CD4-positive, alpha-beta T cell treated with Interleukin-4 for 1 hour (primary cell): Measurements from ENCODE around the gene LRRC2.
"Not testable (repeated sequence)": the region's sequence is repeated elsewhere in the genome, so short reads cannot be mapped to it uniquely, and the experiment has no call there.

Experiments
- DNase-seq, 2 donors: peaks; one replicate each; pipeline ENCODE4 v3.0.0-alpha.2; 2020 to 2022

The LRRC2 gene

DNA sequence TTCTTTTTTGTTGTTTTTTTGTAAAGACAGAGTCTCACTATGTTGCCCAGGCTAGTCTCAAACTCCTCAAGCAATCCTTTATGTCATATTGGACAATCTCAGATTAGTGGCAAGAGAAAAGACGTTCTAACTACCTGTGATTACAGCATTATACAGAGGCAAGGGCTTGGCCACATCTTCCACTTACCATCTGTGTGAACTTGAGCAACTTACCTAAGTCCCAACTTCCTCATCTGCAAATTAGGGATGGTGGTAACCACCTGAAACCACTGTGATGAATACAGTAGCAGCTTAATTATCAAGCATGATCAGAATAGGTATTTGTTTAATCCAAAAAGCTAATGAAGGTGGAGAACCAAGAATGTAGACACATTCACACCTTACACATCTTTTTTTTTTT lies 16.1 kb downstream of the LRRC2 start:
- no peak for DNase-seq

- DNase-seq = no peak
Observed at GRCh38 chr3:46549408-46549904, 16.6 kb downstream of the LRRC2 start.

DNA sequence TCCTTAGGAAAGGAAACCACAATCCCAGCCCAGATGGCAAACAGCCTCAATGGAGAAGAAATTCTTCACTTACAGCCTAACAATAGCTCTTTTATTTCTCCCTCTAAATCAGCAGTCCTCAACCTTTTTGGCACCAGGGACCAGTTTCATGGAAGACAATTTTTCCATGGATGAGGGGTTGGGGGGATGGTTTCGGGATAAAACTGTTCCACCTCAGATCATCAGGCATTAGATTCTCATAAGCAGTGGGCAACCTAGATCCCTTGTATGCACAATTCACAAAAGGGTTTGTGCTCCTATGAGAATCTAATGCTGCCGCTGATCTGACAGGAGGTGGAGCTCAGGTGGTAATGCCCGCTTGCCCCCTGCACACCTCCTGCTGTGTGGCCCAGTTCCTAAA lies 17.5 kb downstream of the LRRC2 start:
- not testable (repeated sequence) for DNase-seq

- DNase-seq = no peak
Observed at GRCh38 chr3:46546896-46547440, 19.1 kb downstream of the LRRC2 start.

- DNase-seq = no peak
Observed at GRCh38 chr3:46545818-46546630, 20.1 kb downstream of the LRRC2 start.

GRCh38 chr3:46544771-46545503 lies 21.2 kb downstream of the LRRC2 start:
- no peak for DNase-seq

GRCh38 chr3:46542801-46543201 lies 23.3 kb downstream of the LRRC2 start:
- DNase-seq = no peak

- DNase-seq = no peak
Observed at GRCh38 chr3:46542344-46542743, 23.8 kb downstream of the LRRC2 start.

GRCh38 chr3:46541835-46542234 lies 24.3 kb downstream of the LRRC2 start:
- no peak for DNase-seq

- no peak for DNase-seq
Observed at GRCh38 chr3:46540550-46540949, 25.6 kb downstream of the LRRC2 start.

- DNase-seq = no peak
Observed at GRCh38 chr3:46539443-46540005, 26.6 kb downstream of the LRRC2 start.

GRCh38 chr3:46538803-46539442 lies 27.2 kb downstream of the LRRC2 start:
- DNase-seq = peak; percentile 86 to 93

- DNase-seq = not testable (repeated sequence)
Observed at GRCh38 chr3:46538425-46538802, 27.7 kb downstream of the LRRC2 start.

- no peak for DNase-seq
Observed at GRCh38 chr3:46537779-46538178, 28.3 kb downstream of the LRRC2 start.

GRCh38 chr3:46537316-46537715 lies 28.8 kb downstream of the LRRC2 start:
- no peak for DNase-seq

DNA sequence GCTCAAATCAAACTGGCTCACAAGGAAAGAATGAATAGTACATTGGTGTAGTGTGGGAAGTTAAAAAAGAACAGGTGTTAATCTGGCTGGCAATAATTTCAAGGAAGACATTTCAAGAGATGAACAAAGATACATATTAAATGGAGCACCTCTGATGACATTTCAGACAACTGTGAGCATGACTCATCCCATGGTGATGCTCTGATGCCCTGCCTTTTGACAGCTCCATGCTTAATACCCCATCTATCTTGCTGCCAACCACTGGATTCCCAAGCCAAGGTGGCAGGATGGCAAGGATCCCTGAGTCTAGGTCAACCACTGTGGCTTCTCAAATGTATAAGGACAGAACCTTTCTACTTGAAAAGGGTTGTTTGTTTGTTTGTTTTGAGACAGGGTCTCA lies 29.3 kb downstream of the LRRC2 start:
- no peak for DNase-seq

GRCh38 chr3:46535746-46536145 lies 30.4 kb downstream of the LRRC2 start:
- no peak for DNase-seq

GRCh38 chr3:46533091-46533490 lies 33.0 kb downstream of the LRRC2 start:
- no peak for DNase-seq

DNA sequence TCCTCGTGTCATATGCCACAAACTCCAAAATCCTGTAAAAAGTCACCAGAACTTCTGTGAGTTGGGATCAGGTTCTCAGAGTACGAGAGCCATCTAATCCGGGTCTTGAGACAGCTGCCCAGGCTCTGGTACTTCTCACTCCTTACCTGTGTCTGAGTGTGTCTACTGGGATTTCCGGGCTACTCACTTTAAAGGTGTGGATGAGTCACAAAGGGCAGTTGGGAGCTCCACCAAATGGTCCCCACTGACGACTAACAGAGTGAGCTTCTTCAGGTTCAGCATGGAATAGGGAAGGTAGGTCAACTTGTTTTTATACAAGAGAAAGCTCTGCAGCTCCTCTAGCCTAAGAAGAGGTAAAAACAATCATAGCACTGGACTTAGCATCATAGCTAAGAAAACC lies 38.9 kb downstream of the LRRC2 start:
- no peak for DNase-seq

DNA sequence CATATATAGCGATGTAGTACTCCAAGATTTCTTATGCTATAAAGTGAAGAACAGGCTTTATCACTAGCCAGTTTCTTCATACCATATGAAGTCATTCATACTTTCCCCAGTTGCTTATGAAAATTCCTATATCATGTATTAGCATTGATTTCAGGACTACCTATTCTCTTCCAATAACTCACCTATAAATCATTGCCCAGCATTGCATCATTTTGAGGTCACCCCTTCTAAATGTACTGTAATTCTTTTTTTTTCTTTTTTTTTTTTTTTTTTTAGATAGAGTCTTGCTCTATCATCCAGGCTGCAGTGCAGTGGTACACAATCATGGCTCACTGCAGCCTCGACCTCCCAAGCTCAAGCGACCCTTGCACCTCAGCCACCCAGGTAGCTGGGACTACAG lies 41.3 kb downstream of the LRRC2 start:
- no peak for DNase-seq

DNA sequence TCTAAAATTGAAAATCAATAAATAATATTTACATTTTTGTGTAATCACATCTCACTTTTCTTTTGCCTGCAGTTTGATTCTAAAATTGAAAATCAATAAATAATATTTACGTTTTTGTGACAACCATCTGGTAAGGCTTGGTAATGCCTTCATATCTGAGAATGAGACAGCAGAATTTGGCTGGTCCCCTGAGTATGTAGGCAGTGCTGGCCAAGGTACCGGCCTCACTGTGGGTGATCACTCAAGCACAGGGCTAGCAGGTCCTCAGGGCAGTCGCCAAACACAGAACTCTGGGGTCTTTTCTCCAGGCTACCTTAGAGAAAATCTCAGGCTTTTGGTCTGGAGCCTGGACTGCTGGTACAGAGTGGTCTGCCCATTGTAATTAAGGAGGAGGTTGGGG lies 42.1 kb downstream of the LRRC2 start:
- DNase-seq = no peak

GRCh38 chr3:46523556-46523955 lies 42.5 kb downstream of the LRRC2 start:
- no peak for DNase-seq

DNA sequence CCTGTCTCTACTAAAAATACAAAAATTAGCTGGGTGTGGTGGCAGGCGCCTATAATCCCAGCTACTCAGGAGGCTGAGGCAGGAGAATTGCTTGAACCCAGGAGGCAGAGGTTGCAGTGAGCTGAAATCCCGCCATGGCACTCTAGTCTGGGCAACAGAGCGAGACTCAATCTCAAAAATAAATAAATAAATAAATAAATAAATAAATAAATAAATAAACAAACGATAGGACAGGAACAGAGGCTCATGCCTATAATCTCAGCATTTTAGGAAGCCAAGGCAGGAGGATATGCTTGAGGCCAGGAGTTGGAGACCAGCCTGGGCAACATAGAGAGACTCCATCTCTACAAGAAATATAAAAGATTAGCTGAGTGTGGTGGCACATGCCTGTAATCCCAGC lies 43.9 kb downstream of the LRRC2 start:
- DNase-seq = not testable (repeated sequence)
